Stimulated activated CD4-positive, alpha-beta T cell treated with anti-CD3 and anti-CD28 coated beads, TNF-alpha, amount 100 ng/mL, for 1 hour (primary cell): ENCODE measurements around the gene LRRTM4.

Source experiments
- DNase-seq, 3 donors: peaks; one replicate each; pipeline ENCODE4 v3.0.0-alpha.2; 2020; ENCODE audit warnings: low read depth in 3 of 3, low spot score in 1 of 3

LRRTM4 gene

DNA sequence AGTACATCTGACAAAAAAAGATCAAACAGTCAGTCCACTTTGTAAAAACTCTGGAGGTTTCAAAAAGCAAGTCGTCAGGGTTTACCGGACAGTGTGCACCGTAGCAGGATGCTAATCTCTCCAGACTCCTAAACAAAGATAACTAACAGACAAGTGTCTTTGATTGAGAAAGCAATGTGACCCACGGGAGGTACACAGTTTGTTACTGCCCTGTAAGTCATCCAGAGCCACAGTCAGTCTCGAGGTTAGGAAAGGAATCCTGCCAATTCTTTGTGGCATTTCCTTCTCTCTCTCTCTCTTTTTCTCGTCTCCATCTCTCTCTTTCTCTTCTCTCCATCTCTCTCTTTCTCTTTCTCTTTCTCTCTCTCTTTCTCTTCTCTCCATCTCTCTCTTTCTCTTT, 42.8 kb downstream of the LRRTM4 start:
- DNase-seq = no peak

DNA sequence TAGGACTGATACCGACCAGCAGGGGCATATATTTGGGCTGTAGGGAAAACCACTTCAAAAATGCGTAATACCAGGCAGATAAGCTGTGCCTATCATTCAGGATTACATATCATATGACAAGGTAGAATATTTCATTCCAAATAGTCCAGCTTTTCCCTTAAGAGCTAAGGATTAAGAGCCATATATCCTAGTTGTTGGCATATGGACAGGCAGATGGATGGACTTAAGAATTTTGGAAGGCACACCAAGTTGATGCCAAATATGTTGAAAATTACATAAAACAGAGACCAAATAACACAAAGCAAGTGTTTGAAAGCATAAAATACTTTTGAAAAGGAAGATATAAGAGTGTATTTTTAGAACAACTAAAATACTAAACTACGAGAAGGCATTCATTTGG, 52.1 kb downstream of the LRRTM4 start:
- DNase-seq = no peak

DNA sequence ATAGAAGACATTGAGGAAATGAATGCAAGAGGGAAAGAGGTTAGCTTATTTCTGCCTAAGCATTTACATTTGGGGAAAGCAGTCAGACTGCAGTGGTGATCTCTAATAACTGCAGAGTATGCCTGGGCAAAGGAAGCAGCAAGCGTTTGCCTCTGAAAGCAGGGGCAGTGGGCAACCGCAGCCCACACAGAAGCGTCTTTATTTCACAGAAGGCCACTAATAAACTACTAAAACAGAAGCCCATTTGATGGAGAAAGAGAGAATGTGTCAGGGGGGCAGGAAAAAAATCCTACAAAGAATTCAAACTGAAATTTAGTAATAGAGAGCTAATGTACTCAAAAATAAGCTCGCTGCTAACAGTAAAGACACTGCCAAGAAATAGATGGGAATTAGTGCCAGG, 53.1 kb downstream of the LRRTM4 start:
- no peak for DNase-seq

DNA sequence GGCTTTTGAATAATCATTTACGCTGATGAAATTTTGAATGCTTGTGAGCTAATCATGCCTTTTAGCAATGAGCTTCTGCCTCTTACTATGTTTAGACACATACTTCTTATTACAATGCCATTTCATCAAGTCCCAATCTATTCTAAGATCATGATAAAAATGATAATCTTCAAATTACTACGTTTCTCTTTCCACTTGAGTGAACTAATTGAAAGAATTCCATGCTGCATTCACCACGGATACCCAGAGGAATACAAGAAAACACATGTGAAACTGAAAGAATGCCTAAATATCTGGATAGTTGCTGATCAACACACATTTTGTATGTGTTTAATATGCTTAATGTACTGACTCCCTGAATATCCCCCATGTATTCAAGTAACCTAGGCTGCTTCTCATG, 62.3 kb downstream of the LRRTM4 start:
- no peak for DNase-seq

DNA sequence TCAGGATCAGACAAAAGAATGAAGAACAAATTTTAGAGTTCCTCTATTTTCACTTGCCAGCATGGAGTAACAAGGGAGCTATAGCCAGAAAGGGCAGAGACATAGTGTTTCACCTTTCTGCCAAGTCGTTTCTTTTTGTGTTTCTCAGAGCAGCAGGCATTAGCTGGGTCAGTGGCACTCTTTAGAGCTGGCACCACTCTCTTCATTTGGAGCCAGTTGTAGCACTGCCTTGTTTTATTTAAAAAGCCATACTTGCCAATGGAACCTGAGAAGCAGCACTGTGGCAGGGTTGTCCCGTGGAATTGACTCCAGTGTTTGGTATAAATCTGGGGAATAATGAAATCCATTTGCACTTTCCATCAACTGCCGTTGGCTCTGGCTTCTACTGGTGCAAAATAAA, 64.0 kb downstream of the LRRTM4 start:
- DNase-seq = no peak

DNA sequence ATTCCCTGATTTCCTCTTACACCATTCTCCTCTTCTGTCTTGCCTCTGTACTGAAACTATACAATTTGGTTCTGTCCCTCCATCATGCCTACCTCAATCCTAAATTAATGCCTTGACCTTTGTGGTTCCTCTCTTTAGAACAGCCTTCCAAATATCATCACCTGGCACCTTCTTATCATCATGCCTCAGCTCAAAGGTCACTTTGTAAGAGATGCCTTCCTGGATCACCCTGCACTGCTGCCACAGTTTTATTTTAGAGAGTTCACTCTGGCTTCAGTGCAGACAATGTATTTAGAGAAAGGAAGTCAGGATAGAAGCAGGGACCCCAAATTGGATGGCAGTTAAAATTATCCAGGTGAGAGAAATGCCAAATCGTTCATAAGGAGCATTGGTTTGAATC, 64.5 kb downstream of the LRRTM4 start:
- DNase-seq = no peak

DNA sequence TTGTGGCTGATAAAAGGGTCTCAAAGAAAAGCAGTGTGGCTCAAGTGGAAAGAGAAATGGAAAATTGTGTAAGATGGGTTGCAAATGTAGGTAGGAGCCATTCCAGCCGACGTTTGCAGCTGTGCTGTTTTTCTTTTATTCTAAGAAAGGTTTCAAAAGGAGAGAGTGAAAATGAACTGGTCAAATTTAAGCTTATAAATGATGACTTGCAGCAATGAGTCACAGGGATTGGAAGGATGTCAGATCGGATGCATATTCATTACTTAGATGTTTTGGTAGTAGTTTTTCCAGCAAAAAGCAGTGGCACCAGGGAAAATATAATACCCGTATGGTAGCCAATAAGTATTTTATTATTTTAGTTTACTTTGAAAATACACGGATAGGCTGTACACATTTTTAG, 79.1 kb downstream of the LRRTM4 start:
- no peak for DNase-seq

DNA sequence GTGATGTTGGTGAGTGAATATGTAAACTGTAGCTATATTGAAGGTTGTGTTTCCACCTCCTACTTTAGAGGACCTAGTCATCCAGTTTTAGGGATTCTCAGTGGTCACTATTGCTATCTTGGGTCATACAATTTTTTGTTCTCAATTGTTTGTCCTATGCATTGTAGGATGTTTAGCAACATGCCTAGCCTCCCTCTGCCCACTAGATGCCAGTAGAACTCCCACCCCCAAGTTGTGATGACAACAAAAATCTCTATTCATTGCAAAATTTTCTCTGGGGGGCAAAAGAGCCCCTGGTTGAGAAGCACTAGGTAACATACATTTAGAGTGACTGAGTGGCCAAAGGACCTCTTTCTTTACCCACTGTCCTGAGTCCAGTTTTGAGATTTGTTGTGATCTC, 87.3 kb downstream of the LRRTM4 start:
- DNase-seq = no peak

DNA sequence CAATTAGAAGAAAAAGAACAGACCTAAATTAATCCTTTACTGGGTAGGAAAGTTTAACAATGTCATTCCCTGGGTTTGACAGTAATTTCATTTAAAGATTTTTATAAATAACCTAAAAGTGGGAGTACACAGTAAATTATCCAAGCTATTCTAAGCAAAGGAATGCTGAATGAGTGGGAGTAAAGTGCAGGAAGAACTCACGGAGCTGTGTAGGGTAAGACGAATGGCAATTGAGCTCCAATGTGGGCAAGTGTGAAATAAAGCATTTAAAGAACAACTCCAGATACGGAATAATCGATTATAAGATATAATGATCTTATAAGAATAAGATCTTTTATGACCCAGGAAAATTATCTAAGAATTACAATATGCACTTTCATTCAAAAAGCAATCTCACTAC, 93.2 kb downstream of the LRRTM4 start:
- no peak for DNase-seq

DNA sequence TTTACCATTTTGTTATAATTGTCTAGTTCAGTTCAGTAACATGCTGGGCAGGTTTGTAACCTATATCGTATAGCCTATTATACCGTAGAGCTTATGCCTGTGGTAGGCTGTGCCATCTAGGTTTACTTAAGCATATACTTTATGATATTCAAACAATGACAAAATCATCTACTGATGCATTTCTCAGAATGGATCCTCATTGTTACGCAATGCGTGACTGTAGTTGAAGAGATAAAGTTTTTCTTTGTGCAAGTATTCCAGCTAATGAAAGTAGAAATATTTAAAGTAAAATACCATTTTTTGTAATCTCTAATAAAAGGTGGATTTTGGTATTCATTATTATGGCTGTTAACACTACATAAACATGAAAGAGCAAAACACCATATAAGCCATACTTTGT, 100.2 kb downstream of the LRRTM4 start:
- no peak for DNase-seq

DNA sequence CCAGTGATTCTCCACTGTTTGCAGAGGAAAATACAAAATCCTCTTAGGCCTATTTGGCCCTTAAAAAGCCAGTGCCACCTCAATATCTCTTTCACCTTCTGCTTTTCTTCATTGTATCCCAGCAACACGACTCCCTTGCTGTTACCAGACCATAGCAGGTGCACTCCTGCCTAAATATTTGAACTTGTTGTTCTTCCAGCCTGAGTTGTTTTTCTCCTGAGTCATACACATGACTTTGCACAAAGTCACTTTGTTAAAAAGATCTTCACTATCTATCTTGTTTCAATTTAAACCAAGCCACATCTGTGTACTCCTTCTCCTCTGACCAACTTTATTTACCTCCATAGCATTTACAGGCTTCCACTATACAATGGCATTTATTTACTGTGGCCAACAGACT, 103.6 kb downstream of the LRRTM4 start:
- no peak for DNase-seq

DNA sequence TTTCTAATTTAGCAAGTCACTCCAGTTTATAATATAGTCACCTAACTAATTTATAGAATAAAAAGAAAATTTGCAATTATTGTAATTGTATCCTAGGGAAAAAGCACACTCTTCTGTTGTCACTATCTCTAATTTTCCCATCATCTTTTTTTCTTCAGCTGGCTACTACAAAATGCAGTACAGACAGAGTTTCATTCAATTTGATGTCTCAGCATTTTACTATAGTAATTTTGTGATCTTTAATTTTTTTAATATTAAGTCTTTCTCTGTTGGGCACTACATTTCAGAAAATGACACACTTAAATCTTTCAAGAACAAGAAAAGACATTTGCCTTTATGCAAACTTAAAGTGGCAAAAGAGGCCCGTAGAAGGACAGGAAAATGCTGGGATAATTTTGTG, 118.0 kb downstream of the LRRTM4 start:
- DNase-seq = no peak

DNA sequence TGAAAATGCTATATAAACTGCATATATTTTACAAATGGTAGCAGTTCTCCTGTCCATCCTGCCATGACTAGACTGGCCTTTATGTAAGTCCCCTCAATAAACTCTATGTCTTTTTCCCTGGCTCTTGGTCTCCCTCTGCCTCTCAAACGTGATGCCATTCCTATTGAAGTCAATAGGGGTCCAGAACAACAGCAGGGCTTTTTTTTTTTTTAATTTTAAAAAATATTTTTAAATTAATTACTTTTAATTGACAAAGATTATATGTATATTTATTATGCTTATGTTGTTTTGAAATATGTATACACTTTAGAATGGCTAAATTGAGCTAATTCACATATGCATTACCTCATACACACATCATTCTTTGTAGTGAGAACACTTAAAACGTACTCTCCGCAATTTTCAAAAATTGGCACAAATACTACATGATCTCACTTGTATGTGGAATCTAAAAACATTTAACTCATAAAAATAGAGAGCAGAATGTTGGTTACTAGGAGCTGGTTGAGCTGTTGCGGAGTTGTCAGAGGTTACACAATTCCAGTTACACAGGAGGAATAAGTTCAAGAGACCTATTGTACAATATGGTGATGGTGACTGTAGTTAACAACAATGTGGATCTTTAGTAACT, 123.1 kb downstream of the LRRTM4 start:
- no peak for DNase-seq

DNA sequence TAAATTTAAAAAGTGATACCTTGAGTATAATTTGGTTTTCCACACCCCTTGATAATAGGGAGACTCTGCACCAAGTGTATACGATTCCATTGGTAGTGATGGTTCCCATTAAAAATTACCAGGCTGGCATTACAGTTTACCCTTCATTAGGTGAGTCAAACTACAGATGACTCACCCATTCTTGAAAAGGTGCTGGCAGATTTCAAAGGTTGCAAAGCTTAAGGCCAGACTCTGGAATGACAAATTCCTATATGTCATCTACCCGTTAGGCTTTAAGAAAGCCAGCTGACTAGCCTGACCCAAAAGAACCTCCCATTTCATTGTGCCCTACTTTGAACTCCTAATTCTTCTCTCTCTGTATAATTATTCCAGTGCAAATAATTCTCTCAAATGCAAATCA, 124.4 kb downstream of the LRRTM4 start:
- no peak for DNase-seq

DNA sequence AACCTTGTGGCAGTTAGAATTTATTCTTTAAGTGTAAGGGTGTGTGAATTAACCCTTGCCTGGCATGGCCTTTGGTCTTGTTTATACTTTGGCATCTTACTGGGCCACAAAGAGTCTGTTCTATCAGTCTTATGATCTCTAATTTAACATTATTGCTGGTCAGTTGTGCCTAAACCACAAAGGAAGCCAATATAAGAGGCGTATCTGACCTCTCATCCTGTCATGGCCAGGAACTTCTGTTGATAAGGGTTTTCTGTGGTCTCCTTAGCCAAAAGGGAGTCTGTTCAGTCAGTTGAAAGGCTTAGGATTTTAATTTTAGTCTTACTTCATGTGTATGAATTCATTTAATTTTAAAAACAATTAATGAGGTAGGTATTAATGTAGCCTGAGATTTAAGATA, 127.2 kb downstream of the LRRTM4 start:
- DNase-seq = no peak

DNA sequence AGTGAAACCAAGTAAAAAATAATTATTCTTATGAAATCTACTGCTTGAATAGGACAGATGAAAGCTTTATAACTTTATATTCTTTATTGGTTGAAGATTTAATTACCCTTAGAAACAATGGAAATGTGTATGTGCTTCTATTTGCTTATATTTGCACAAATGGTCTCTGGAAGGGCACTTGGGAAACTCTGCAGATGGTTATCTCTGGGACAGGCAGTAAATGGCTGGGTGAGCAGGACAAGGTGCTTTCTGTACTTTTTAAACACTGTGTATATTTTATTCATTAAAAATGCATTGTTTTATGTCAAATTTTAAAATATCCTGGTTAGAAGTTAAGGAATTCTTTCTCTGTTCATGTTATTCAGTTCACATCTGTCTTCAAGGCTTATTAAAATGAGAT, 131.1 kb downstream of the LRRTM4 start:
- DNase-seq = no peak

DNA sequence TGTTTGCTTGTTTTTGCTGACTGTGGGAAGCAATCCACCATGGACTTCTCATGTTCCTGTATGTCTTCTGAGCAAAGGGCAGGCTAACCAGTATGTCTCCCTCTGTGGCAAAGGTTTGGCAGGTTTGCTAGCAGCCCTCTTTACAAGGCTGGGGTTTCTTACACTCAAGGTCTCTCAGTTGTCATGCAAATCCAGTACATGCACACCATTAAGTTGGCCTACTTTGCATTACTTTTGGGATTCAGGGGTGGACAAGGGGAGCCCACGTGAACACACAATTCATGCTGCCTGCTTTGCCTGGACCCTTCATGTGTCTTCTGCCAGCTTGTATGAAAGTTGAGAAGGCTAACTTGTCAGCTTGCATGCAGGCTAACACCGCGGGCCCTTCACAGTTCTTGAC, 134.9 kb downstream of the LRRTM4 start:
- DNase-seq = no peak

DNA sequence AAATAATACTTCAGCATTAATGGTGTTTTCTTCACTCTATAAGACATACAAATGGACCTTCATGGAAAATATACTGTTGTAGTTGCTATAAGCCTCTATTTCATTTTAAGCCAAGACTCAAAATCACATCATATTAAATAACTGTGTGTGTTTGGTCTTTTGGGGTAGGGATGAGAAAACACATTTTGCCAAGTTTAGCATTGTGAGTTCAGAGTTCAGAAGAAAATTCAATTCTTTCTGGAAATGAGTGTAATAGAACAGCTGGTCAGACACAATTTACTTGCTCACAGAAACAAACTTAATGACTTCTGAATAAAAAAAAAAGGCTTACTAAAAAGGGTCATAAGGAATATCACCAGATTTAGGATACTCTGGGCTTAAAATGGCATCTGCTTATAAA, 149.5 kb downstream of the LRRTM4 start:
- no peak for DNase-seq

DNA sequence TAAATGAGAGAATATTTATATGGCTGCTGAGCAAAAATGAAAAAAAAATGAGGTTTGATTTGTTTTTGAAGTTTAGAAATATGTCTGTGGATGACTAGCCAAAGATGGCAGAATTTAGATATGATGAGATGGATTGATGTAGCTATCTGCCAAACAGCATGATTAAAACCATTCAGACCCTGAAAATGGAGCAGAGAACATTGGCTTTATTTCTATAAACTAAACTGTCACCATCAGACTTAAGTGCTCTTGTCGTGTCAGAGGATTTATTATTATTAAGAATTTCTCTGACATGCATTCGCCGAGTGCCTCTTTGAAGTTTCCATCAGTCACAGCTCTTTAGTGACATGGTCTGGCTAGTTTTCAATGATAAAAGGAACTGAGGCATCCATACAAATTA, 151.7 kb downstream of the LRRTM4 start:
- DNase-seq = no peak

DNA sequence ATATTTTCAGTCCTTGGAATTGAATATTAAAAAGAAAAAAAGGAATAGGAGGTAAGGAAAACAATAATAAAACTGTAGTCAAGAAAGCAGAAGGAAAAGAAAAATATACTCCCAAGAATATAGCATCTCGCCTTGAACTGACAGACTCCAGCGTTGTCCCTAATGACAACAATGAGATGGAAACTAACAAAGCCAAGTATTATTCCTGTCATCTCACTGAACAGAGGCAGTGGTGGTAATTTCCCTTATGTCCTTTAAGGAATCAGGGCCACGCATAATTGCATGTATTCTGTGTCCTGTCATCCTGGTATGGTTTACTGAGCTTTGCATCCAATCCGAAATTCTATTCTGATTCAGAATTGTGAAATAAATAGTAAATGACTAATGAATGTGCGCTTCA, 158.9 kb downstream of the LRRTM4 start:
- no peak for DNase-seq

DNA sequence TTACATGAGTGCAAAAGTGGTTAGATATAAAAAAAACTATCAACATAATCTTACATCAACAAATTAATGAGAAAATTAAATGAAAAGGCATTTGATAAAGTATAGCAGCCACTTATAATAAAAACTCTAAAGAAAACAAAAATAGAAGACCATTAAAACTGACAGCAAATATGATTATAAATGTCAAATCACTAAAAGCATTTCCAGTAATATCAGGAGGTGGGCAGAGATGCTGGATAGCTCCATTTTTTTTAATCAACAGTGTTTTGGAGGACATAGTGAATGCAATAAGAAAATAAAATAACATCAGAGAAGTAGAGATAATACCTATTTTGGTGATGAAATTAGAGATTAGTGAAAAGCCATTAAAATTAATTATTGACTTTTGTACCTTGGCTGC, 173.4 kb downstream of the LRRTM4 start:
- no peak for DNase-seq

DNA sequence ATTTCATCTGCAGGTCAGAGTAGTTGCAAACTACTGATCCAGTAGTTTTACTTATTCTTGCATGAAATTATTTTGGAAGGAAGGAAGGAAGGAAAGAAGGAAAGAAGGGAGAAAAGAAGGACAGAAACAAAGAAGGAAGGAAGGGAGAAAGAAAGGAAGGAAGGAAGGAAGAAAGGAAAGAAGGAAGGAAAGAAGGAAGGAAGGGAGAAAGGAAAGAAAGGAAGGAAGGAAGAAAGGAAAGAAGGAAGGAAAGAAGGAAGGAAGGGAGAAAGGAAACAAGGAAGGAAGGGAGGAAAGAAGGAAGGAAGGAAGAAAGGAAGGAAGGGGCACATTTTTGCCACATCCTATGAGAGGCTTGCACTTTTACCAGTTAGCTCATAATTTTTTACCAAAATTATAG, 186.2 kb downstream of the LRRTM4 start:
- no peak for DNase-seq

DNA sequence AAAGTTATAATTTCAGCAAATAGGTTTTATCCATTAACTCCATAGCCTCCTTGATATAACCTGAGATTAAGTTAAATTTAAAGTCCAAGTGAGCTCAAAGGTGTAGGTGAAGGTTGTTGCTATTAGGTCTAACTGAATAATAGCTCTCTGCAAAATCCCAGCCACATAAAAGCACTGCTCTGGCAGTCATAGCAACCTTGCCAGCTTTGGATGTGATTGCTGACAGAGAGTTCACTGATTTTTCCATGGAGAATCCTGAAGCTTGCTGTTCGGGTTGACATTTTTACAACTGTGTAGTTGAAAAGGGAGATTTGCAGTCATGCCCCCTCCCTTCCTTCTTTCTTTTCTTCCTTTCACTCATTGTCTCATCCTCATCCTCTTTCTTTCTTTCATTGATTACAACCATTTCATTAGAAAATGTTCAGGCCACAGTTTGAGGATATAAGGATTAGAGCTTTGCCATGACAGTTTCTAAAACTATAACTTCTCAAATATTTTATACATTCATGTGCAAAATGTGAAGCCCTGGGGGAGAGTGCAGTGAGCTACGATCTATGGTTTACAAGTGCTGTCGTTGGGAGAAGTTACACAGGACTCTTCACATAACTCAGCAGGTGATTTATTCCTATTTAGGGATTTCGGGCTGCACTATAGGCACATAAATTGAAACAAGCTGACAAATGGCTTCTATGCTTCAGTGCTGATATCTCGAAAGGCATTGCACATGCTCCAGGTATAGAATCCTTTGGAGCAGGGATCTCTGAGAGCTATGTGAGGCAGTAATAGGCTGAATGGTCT, 193.8 kb downstream of the LRRTM4 start:
- no peak for DNase-seq
